SK-N-MC (cell line): Measurements from ENCODE around the gene DGKB.

Source experiments
- EZH2 ChIP-seq: fragments of 200-600 bp; sonication (generic); IDR thresholded peaks from one replicate; pipeline ENCODE4 v1.6.1; 2017; ENCODE audit warnings: antibody characterized with exemption
- POLR2AphosphoS5 ChIP-seq: IDR thresholded peaks from 2 replicates; pipeline ENCODE4 v1.6.1; 2012; ENCODE audit warnings: mild to moderate bottlenecking, low read depth, low read length, borderline replicate concordance

DNA sequence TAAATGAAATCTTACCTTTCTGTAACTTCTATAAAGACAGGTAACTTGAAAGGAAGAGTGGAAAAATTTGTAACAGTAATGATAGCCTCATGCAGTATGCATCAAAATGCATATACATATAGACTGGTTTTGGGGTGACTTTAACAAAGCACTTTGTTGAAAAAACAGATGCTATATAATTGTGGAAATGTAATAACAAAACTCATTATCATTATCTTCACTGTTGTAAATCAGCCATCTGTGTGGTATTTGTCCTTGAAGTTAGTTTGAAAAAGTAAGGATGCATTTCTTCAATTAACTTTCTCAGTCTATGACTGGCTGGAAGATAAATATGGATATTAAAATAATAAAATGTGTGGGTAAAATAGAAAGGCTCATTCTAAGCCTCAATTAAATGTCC lies 6.1 kb upstream of the DGKB start:
- TF ChIP-seq POLR2AphosphoS5 = no peak
- TF ChIP-seq EZH2 = no peak
